Choroid plexus epithelial cell (primary cell): ENCODE data around the gene MYO10.

Source experiments
- DNase-seq: peaks from one replicate; pipeline ENCODE4 v3.0.0-alpha.2; 2010; ENCODE audit warnings: low read depth
- H3K4me3 ChIP-seq: 2 replicates; pipeline ENCODE4 v1.5.1; 2011; ENCODE audit warnings: low read depth, mild to moderate bottlenecking, control low read depth, low read length, moderate library complexity
- CTCF ChIP-seq: conservative IDR thresholded peaks from 2 replicates; pipeline ENCODE4 v1.5.1; 2011; ENCODE audit warnings: low read depth, mild to moderate bottlenecking, control low read depth, inconsistent platforms, low read length, moderate library complexity

MYO10 gene

GRCh38 chr5:16668194-16668593 is 267.9 kb downstream of the MYO10 start:
- no peak for DNase-seq
- TF ChIP-seq CTCF = no peak
- no peak overlapping the region for H3K4me3 ChIP-seq

- TF ChIP-seq CTCF = peak; percentile 63
- no peak overlapping the region for H3K4me3 ChIP-seq
- peak; percentile 35 for DNase-seq
Observed at GRCh38 chr5:16666883-16667398, 269.1 kb downstream of the MYO10 start.

GRCh38 chr5:16666130-16666882 is 269.8 kb downstream of the MYO10 start:
- no peak for TF ChIP-seq CTCF
- no peak overlapping the region for H3K4me3 ChIP-seq
- DNase-seq = no peak

GRCh38 chr5:16665601-16666000 is 270.5 kb downstream of the MYO10 start:
- no peak for DNase-seq
- TF ChIP-seq CTCF = no peak
- H3K4me3 ChIP-seq = no peak overlapping the region

- H3K4me3 ChIP-seq = no peak overlapping the region
- no peak for DNase-seq
- TF ChIP-seq CTCF = no peak
Observed at GRCh38 chr5:16664368-16664767, 271.7 kb downstream of the MYO10 start.

GRCh38 chr5:16663840-16664239 is 272.2 kb downstream of the MYO10 start:
- TF ChIP-seq CTCF = no peak
- no peak overlapping the region for H3K4me3 ChIP-seq
- no peak for DNase-seq

GRCh38 chr5:16661713-16662112 is 274.4 kb downstream of the MYO10 start:
- peak; percentile 14 for DNase-seq
- no peak for TF ChIP-seq CTCF
- H3K4me3 ChIP-seq = no peak overlapping the region
